Prostate gland (tissue), 2 donors: ENCODE measurements around the gene SMARCD1.

Source experiments
- POLR2A ChIP-seq: fragments of 450-650 bp; IDR thresholded peaks from one replicate; pipeline ENCODE4 v1.6.1; 2016; ENCODE audit warnings: antibody characterized with exemption, mild to moderate bottlenecking
- POLR2AphosphoS5 ChIP-seq: sonication (generic); formaldehyde crosslinking; IDR thresholded peaks from one replicate; pipeline ENCODE4 v1.6.1; 2017; ENCODE audit warnings: antibody characterized with exemption
- TF ChIP-seq, protein P1 (sequence below), 4 experiments: fragments of 200-600 bp in 2 of 4; fragments of 450-650 bp in 2 of 4; sonication (generic) in 2 of 4; IDR thresholded peaks; 1 replicate in 3 of 4; 2 replicates in 1 of 4; pipeline ENCODE4 v1.5.1; 2016 to 2019; ENCODE audit warnings: antibody characterized with exemption in 4 of 4, mild to moderate bottlenecking in 2 of 4, moderate library complexity in 2 of 4

DNA sequence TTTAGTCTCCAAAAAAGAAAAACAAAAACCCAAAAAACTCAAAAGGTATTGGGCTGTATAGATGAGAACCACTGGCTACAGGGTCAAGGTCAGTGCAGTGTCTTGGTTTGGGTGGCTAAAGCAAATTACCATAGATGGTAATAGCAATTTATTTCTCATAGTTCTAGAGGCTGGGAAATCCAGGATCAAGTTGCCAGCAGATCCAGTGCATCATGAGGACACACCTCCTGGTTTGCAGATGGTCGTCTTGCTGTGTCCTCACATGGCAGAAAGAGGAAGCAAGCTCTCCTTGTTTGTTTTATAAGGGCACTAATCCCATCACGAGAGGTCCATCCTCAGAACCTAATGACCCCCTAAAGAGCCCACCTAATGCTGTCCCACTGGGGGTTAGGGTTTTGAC lies 38.1 kb downstream of the SMARCD1 start:
- TF ChIP-seq, protein P1, sequence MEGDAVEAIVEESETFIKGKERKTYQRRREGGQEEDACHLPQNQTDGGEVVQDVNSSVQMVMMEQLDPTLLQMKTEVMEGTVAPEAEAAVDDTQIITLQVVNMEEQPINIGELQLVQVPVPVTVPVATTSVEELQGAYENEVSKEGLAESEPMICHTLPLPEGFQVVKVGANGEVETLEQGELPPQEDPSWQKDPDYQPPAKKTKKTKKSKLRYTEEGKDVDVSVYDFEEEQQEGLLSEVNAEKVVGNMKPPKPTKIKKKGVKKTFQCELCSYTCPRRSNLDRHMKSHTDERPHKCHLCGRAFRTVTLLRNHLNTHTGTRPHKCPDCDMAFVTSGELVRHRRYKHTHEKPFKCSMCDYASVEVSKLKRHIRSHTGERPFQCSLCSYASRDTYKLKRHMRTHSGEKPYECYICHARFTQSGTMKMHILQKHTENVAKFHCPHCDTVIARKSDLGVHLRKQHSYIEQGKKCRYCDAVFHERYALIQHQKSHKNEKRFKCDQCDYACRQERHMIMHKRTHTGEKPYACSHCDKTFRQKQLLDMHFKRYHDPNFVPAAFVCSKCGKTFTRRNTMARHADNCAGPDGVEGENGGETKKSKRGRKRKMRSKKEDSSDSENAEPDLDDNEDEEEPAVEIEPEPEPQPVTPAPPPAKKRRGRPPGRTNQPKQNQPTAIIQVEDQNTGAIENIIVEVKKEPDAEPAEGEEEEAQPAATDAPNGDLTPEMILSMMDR (IDR thresholded peaks at IDR 0.05): no peak
- TF ChIP-seq POLR2A: no peak
- no peak for TF ChIP-seq POLR2AphosphoS5
